GM12878 (cell line): ENCODE measurements around the gene SMIM5. TPM values are rescaled to one million over a fixed set of nuclear protein-coding genes. Genes with fewer than 3 reads are reported as not detected.

Experiments used
- ATAC-seq: fragments of 200-7000 bp; cut with Tn5 transposase; 3 replicates; pipeline ENCODE4 v1.9.1; 2020; ENCODE audit warnings: mild to moderate bottlenecking, moderate library complexity
- BruUV-seq: library from RNA; stranded (reverse); fragments of 400-500 nt; replicated peaks from 2 replicates; lab custom pipeline; 2021; lab: Mats Ljungman, UMichigan
- CTCF ChIA-PET: fragments of 300-600 bp; sonication (Branson Sonifier 250); formaldehyde crosslinking; extraction: SDS; loops from one replicate; lab custom pipeline; 2021; ENCODE audit warnings: inconsistent platforms; lab: Yijun Ruan, JAX
- POLR2A ChIA-PET: fragments of 350-600 bp; formaldehyde crosslinking; extraction: SDS; loops from one replicate; lab custom pipeline; 2021; ENCODE audit warnings: inconsistent platforms; lab: Charles Lee
- RAD21 ChIA-PET: fragments of 300-600 bp; sonication (Branson Sonifier 250); formaldehyde crosslinking; loops from one replicate; lab custom pipeline; 2023; ENCODE audit warnings: antibody characterized with exemption; ENCODE audit not compliant: unreplicated experiment; lab: Charles Lee
- SMC1A ChIA-PET: fragments of 300-600 bp; sonication (Branson Sonifier 250); formaldehyde crosslinking; loops from one replicate; lab custom pipeline; 2023; ENCODE audit not compliant: unreplicated experiment, uncharacterized antibody; lab: Charles Lee
- DNase-seq: peaks from one replicate; pipeline ENCODE4 v3.0.0-alpha.2; 2011; ENCODE audit warnings: low read depth, low spot score
- FAIRE-seq: peaks from 3 replicates; lab custom pipeline; 2011; peaks lifted over from hg19 to GRCh38; lab: Jason Lieb, UNC
- H2AFZ ChIP-seq: 2 replicates; pipeline ENCODE4 v1.6.0; 2011; ENCODE audit warnings: low read depth, low read length, control low read depth; ENCODE audit not compliant: control insufficient read depth
- H3K27ac ChIP-seq: 2 replicates; pipeline ENCODE4 v1.5.1; 2011; ENCODE audit warnings: control low read depth; ENCODE audit not compliant: control insufficient read depth, insufficient read depth
- H3K27me3 ChIP-seq, 2 experiments: replicated peaks in 1 of 2; 2 replicates each; pipeline versions ENCODE4 v1.6.0 to v1.6.1; 2011; ENCODE audit warnings: low read length in 1 of 2; ENCODE audit not compliant: control insufficient read depth in 2 of 2, insufficient read depth in 2 of 2
- H3K36me3 ChIP-seq, 2 experiments: 2 replicates each; pipeline ENCODE4 v1.5.1; 2011; ENCODE audit warnings: low read length in 1 of 2; ENCODE audit not compliant: control insufficient read depth in 2 of 2, insufficient read depth in 2 of 2
- H3K4me1 ChIP-seq: 2 replicates; pipeline ENCODE4 v1.6.1; 2011; ENCODE audit warnings: mild to moderate bottlenecking, low read length, moderate library complexity, mixed read lengths; ENCODE audit not compliant: control insufficient read depth, insufficient read depth
- H3K4me2 ChIP-seq: 2 replicates; pipeline ENCODE4 v1.6.0; 2011; ENCODE audit warnings: control low read depth; ENCODE audit not compliant: control insufficient read depth, insufficient read depth
- H3K4me3 ChIP-seq: fragments of 200-600 bp; sonication (generic); 2 replicates; pipeline ENCODE4 v1.5.1; 2016
- H3K79me2 ChIP-seq: 2 replicates; pipeline ENCODE4 v1.6.0; 2011; ENCODE audit warnings: low read length; ENCODE audit not compliant: control insufficient read depth, insufficient read depth
- H3K9ac ChIP-seq: 2 replicates; pipeline ENCODE4 v1.8.0; 2011; ENCODE audit warnings: low read length, control low read depth, mixed read lengths; ENCODE audit not compliant: control insufficient read depth, insufficient read depth
- H3K9me3 ChIP-seq: replicated peaks from 3 replicates; pipeline ENCODE4 v1.5.1; 2011; ENCODE audit warnings: mild to moderate bottlenecking, low read length; ENCODE audit not compliant: control insufficient read depth, insufficient read depth
- H4K20me1 ChIP-seq: 2 replicates; pipeline ENCODE4 v1.6.0; 2011; ENCODE audit not compliant: control insufficient read depth, insufficient read depth
- BHLHE40 ChIP-seq, 2 experiments: fragments of 450-650 bp in 1 of 2; IDR thresholded peaks; 2 replicates each; pipeline ENCODE4 v1.6.1; 2011 to 2017; ENCODE audit warnings: low read depth in 2 of 2, borderline replicate concordance in 1 of 2, improper control_type of control experiment in 1 of 2, low read length in 1 of 2, mild to moderate bottlenecking in 1 of 2
- CHD1 ChIP-seq: IDR thresholded peaks from 2 replicates; pipeline ENCODE4 v1.6.1; 2012; ENCODE audit warnings: low read depth, low read length, improper control_type of control experiment
- FOXK2 ChIP-seq: fragments of 450-650 bp; IDR thresholded peaks from 2 replicates; pipeline ENCODE4 v1.6.1; 2017; ENCODE audit warnings: mild to moderate bottlenecking, moderate library complexity
- FOXM1 ChIP-seq: IDR thresholded peaks from 2 replicates; pipeline ENCODE4 v1.6.1; 2012; ENCODE audit warnings: low read depth, mild to moderate bottlenecking, inconsistent platforms, low read length, moderate library complexity
- IRF3 ChIP-seq: fragments of 450-650 bp; IDR thresholded peaks from 2 replicates; pipeline ENCODE4 v1.6.1; 2014; ENCODE audit warnings: mild to moderate bottlenecking
- LARP7 ChIP-seq: fragments of 450-650 bp; IDR thresholded peaks from 2 replicates; pipeline ENCODE4 v1.6.1; 2017; ENCODE audit warnings: mild to moderate bottlenecking
- MTA3 ChIP-seq: IDR thresholded peaks from 2 replicates; pipeline ENCODE4 v1.6.1; 2012; ENCODE audit warnings: low read length, inconsistent platforms, borderline replicate concordance
- POLR2AphosphoS2 ChIP-seq: IDR thresholded peaks from 2 replicates; pipeline ENCODE4 v1.6.1; 2011; ENCODE audit warnings: low read depth, mild to moderate bottlenecking, low read length, improper control_type of control experiment, moderate library complexity
- RAD21 ChIP-seq: IDR thresholded peaks from 2 replicates; pipeline ENCODE4 v1.6.1; 2011; ENCODE audit warnings: mild to moderate bottlenecking, low read depth, low read length, moderate library complexity; ENCODE audit not compliant: insufficient read depth
- RELA ChIP-seq: fragments of 450-650 bp; IDR thresholded peaks from 2 replicates; pipeline ENCODE4 v1.8.0; 2014; ENCODE audit warnings: borderline replicate concordance; ENCODE audit not compliant: partially characterized antibody
- SRF ChIP-seq, 2 experiments: IDR thresholded peaks; 2 replicates each; pipeline ENCODE4 v1.6.1; 2011; ENCODE audit warnings: low read depth in 2 of 2, low read length in 2 of 2, mild to moderate bottlenecking in 1 of 2, moderate library complexity in 1 of 2
- TCF7 ChIP-seq: IDR thresholded peaks from 2 replicates; pipeline ENCODE4 v1.6.1; 2014; ENCODE audit warnings: antibody characterized with exemption, borderline replicate concordance
- YBX1 ChIP-seq: fragments of 450-650 bp; IDR thresholded peaks from 2 replicates; pipeline ENCODE4 v1.6.1; 2016; ENCODE audit warnings: antibody characterized with exemption
- WGBS: methylation state at CpG from one replicate; pipeline ENCODE4 v1.1.6; 2016; ENCODE audit warnings: low lambda C conversion rate; ENCODE audit not compliant: insufficient replicate concordance, insufficient coverage; ENCODE audit errors: missing lambda C conversion rate; 5-methylcytosine and 5-hydroxymethylcytosine counted together
- in situ Hi-C: fragments of 300-500 bp; cut with MboI; formaldehyde crosslinking; loops from 9 replicates; pipeline ENCODE4 v1.14.3; 2018; ENCODE audit warnings: mixed read lengths
- intact Hi-C: fragments of 100-400 bp; cut with micrococcal nuclease; formaldehyde crosslinking; loops from one replicate; pipeline ENCODE4 v1.14.2; 2022; ENCODE audit not compliant: unreplicated experiment
- polyA plus RNA-seq, 11 experiments: library from polyadenylated mRNA; depleted of rRNA in 4 of 11; unstranded in 6 of 11; stranded (reverse) in 5 of 11; fragments of >200 nt; fragmentation: Nextera tagmentation in 4 of 11; fragmentation: Illumina TruSeq in 1 of 11; extraction: Ambion mirVana in 4 of 11; extraction: Trizol in 1 of 11; gene quantifications; 1 replicate in 1 of 11; 2 replicates in 10 of 11; pipeline versions ENCODE4 v1.2.1 to v1.2.3, GENCODE V29; 2011 to 2016; ENCODE audit warnings: inconsistent platforms in 2 of 11, missing spikeins in 2 of 11, low read depth in 1 of 11
- total RNA-seq, 4 experiments: library from RNA; depleted of rRNA in 3 of 4; stranded (reverse); fragments of >200 nt in 3 of 4; fragmentation: Illumina TruSeq in 1 of 4; extraction: Trizol in 1 of 4; gene quantifications; 2 replicates each; pipeline versions ENCODE4 v1.2.1 to v1.2.3, GENCODE V29; 2013 to 2021
- TF ChIP-seq, protein P1 (sequence below): IDR thresholded peaks from 2 replicates; pipeline ENCODE4 v1.6.1; 2012; ENCODE audit warnings: low read length, inconsistent platforms
- TF ChIP-seq, protein P2 (sequence below), 3 experiments: IDR thresholded peaks in 2 of 3; conservative IDR thresholded peaks in 1 of 3; 2 replicates each; pipeline ENCODE4 v1.5.1; 2011; ENCODE audit warnings: low read depth in 3 of 3, low read length in 3 of 3, mild to moderate bottlenecking in 3 of 3, control low read depth in 2 of 3, moderate library complexity in 2 of 3, inconsistent platforms in 1 of 3, mixed read lengths in 1 of 3; ENCODE audit not compliant: control insufficient read depth in 2 of 3, insufficient read depth in 1 of 3; ENCODE audit errors: extremely low read depth in 1 of 3

SMIM5 gene
- total and polyA plus RNA-seq, 10 of the 15 experiments (the other 5 are each of a cell fraction or from before 2014, with no cell fraction given), result 0.08 to 0.11 TPM; not detected in 8

- no peak for TF ChIP-seq MTA3
These were observed 20.2 kb upstream of the SMIM5 start (continued) for GRCh38 chr17:75612906-75613626.

GRCh38 chr17:75614006-75614405 is 19.2 kb upstream of the SMIM5 start:
- intact Hi-C loops, result no loop called here
- Histone ChIP-seq H2AFZ (no peak overlapping the region), H4K20me1 (no peaks in the 10 kb centered on the region), H3K4me2 (no peak overlapping the region), H3K9ac (no peak overlapping the region), H3K4me1 (no peaks in the 10 kb centered on the region), H3K4me3 (no peak overlapping the region), H3K27ac (no peak overlapping the region), H3K79me2 (no peaks in the 10 kb centered on the region), H3K27me3 (no peaks in the 10 kb centered on the region), H3K36me3 (no peaks in the 10 kb centered on the region), H3K9me3 (no peaks in the 10 kb centered on the region)
- ATAC-seq, result peak; percentile 59
- CTCF ChIA-PET, result interaction anchor here (0.6 to 0.7 kb wide), 2 partner anchors 13 to 140 kb away, joined by 3 read pairs; no protein-coding TSS in a partner anchor
- TF ChIP-seq POLR2AphosphoS2 (no peak), YBX1 (no peak), FOXK2 (no peak), RAD21 (peak; percentile 24; the same call in 1 of the 2 replicates), LARP7 (no peak), FOXM1 (no peak), BHLHE40 (IDR thresholded peaks at IDR 0.05; ENCODE audit: borderline replicate concordance in 1 of 2, low read depth in 2 of 2, low read length in 1 of 2) (no peak), RELA (no peak), SRF (IDR thresholded peaks at IDR 0.05; ENCODE audit: low read depth in 2 of 2, low read length in 2 of 2) (no peak), CHD1 (no peak), TCF7 (no peak), IRF3 (no peak)
- TF ChIP-seq, protein P1, sequence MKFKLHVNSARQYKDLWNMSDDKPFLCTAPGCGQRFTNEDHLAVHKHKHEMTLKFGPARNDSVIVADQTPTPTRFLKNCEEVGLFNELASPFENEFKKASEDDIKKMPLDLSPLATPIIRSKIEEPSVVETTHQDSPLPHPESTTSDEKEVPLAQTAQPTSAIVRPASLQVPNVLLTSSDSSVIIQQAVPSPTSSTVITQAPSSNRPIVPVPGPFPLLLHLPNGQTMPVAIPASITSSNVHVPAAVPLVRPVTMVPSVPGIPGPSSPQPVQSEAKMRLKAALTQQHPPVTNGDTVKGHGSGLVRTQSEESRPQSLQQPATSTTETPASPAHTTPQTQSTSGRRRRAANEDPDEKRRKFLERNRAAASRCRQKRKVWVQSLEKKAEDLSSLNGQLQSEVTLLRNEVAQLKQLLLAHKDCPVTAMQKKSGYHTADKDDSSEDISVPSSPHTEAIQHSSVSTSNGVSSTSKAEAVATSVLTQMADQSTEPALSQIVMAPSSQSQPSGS, result no peak
- TF ChIP-seq, protein P2, sequence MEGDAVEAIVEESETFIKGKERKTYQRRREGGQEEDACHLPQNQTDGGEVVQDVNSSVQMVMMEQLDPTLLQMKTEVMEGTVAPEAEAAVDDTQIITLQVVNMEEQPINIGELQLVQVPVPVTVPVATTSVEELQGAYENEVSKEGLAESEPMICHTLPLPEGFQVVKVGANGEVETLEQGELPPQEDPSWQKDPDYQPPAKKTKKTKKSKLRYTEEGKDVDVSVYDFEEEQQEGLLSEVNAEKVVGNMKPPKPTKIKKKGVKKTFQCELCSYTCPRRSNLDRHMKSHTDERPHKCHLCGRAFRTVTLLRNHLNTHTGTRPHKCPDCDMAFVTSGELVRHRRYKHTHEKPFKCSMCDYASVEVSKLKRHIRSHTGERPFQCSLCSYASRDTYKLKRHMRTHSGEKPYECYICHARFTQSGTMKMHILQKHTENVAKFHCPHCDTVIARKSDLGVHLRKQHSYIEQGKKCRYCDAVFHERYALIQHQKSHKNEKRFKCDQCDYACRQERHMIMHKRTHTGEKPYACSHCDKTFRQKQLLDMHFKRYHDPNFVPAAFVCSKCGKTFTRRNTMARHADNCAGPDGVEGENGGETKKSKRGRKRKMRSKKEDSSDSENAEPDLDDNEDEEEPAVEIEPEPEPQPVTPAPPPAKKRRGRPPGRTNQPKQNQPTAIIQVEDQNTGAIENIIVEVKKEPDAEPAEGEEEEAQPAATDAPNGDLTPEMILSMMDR (IDR thresholded peaks at IDR 0.05 in 2 of 3, conservative IDR thresholded peaks at IDR 0.05 in 1 of 3; ENCODE audit: control insufficient read depth in 2 of 3, extremely low read depth in 1 of 3, insufficient read depth in 1 of 3, low read depth in 3 of 3, low read length in 3 of 3), result peak in 2 of 3 experiments; percentile 17 to 38; a peak in 3 of 6 replicates
- BruUV-seq, result no TSS peak
- SMC1A ChIA-PET, result no interaction called here
- no peak for FAIRE-seq
- DNase-seq, result no peak
- 48% methylated on average over 11 of the region's 12 CpGs for WGBS
- RAD21 ChIA-PET, result interaction anchor here (0.7 kb wide), 1 partner anchor 170 kb away, joined by 3 read pairs; no protein-coding TSS in a partner anchor
- in situ Hi-C loops, result no loop called here
- POLR2A ChIA-PET, result no interaction called here
